Neural progenitor cell (in vitro differentiated cells): ENCODE measurements around the gene EPX. TPM values are rescaled to one million over a fixed set of nuclear protein-coding genes. Genes with fewer than 3 reads are reported as not detected.

ENCODE experiments used
- DNase-seq: peaks from one replicate; pipeline ENCODE4 v3.0.0-alpha.2; 2016; ENCODE audit warnings: low spot score
- H2AFZ ChIP-seq: fragments of 200-600 bp; sonication (generic); replicated peaks from 2 replicates; pipeline ENCODE4 v1.6.1; 2016; ENCODE audit warnings: antibody characterized with exemption
- H3F3A ChIP-seq: fragments of 200-600 bp; sonication (generic); 2 replicates; pipeline ENCODE4 v1.6.1; 2016; ENCODE audit warnings: antibody characterized with exemption, low read depth
- H3K27ac ChIP-seq: fragments of 200-600 bp; sonication (generic); 2 replicates; pipeline ENCODE4 v1.5.1; 2016; ENCODE audit warnings: mild to moderate bottlenecking
- H3K27me3 ChIP-seq: fragments of 200-600 bp; sonication (generic); 2 replicates; pipeline ENCODE4 v1.6.1; 2016; ENCODE audit warnings: mild to moderate bottlenecking, moderate library complexity
- H3K36me3 ChIP-seq: fragments of 200-600 bp; sonication (generic); 2 replicates; pipeline ENCODE4 v1.5.1; 2016
- H3K4me1 ChIP-seq: fragments of 200-600 bp; sonication (generic); 2 replicates; pipeline ENCODE4 v1.6.1; 2016; ENCODE audit warnings: mixed run types
- H3K4me2 ChIP-seq: fragments of 200-600 bp; sonication (generic); 2 replicates; pipeline ENCODE4 v1.6.1; 2016
- H3K4me3 ChIP-seq: fragments of 200-600 bp; sonication (generic); 2 replicates; pipeline ENCODE4 v1.5.1; 2016
- H3K79me2 ChIP-seq: fragments of 200-600 bp; sonication (generic); 2 replicates; pipeline ENCODE4 v1.6.1; 2016; ENCODE audit warnings: low read depth
- H3K9ac ChIP-seq: fragments of 200-600 bp; sonication (generic); 2 replicates; pipeline ENCODE4 v1.6.1; 2016
- H3K9me3 ChIP-seq: fragments of 200-600 bp; sonication (generic); 2 replicates; pipeline ENCODE4 v1.5.1; 2016; ENCODE audit warnings: low read depth
- H4K20me1 ChIP-seq: fragments of 200-600 bp; sonication (generic); 2 replicates; pipeline ENCODE4 v1.6.1; 2016; ENCODE audit warnings: low read depth
- H3K27ac Mint-ChIP-seq: 3 replicates; pipeline ENCODE4 v1.8.0; 2021; ENCODE audit warnings: mixed read lengths
- H3K27me3 Mint-ChIP-seq: 2 replicates; pipeline ENCODE4 v1.8.0; 2022; ENCODE audit warnings: low read depth, mild to moderate bottlenecking, inconsistent platforms, moderate library complexity, mixed read lengths; ENCODE audit not compliant: insufficient read depth
- H3K36me3 Mint-ChIP-seq: 3 replicates; pipeline ENCODE4 v1.8.0; 2021; ENCODE audit warnings: mixed read lengths
- H3K4me1 Mint-ChIP-seq: 3 replicates; pipeline ENCODE4 v1.8.0; 2021; ENCODE audit warnings: mixed read lengths
- H3K4me3 Mint-ChIP-seq: 3 replicates; pipeline ENCODE4 v1.8.0; 2021; ENCODE audit warnings: mild to moderate bottlenecking, moderate library complexity, mixed read lengths
- H3K9me3 Mint-ChIP-seq: 3 replicates; pipeline ENCODE4 v1.8.0; 2020; ENCODE audit warnings: mixed read lengths
- CTCF ChIP-seq: fragments of 200-600 bp; sonication (generic); IDR thresholded peaks from 2 replicates; pipeline ENCODE4 v1.5.1; 2017; ENCODE audit warnings: antibody characterized with exemption, mild to moderate bottlenecking
- EZH2 ChIP-seq: fragments of 200-600 bp; sonication (generic); IDR thresholded peaks from 2 replicates; pipeline ENCODE4 v1.6.1; 2017; ENCODE audit warnings: antibody characterized with exemption, mild to moderate bottlenecking, moderate library complexity
- EZH2phosphoT487 ChIP-seq: fragments of 200-600 bp; sonication (generic); IDR thresholded peaks from 2 replicates; pipeline ENCODE4 v1.6.1; 2017; ENCODE audit warnings: antibody characterized with exemption
- total RNA-seq: library from RNA; depleted of rRNA; stranded (reverse); fragments of >200 nt; gene quantifications from 2 replicates; pipeline ENCODE4 v1.2.3, GENCODE V29; 2015; ENCODE audit warnings: low replicate concordance

The EPX gene
- total RNA-seq, 1 donor from 2014 or later, result not detected

- H4K20me1 ChIP-seq, result no peaks in the 10 kb centered on the region
- H2AFZ ChIP-seq, result no peak overlapping the region
- no peaks in the 10 kb centered on the region for H3K79me2 ChIP-seq
- H3K27me3 Mint-ChIP-seq, result peaks cover 3% of the 10 kb centered on the region
- H3K4me1 ChIP-seq, result no peaks in the 10 kb centered on the region
- H3K4me3 ChIP-seq, result no peak overlapping the region
- H3K4me2 ChIP-seq, result no peak overlapping the region
- H3F3A ChIP-seq, result peaks cover 6% of the 10 kb centered on the region
- H3K36me3 ChIP-seq, result no peaks in the 10 kb centered on the region
- DNase-seq, result no peak
- TF ChIP-seq EZH2 (no peak), CTCF (no peak), EZH2phosphoT487 (no peak)
- H3K27ac Mint-ChIP-seq, result no peak overlapping the region
- peaks cover 11% of the 10 kb centered on the region for H3K4me1 Mint-ChIP-seq
- H3K4me3 Mint-ChIP-seq, result peak overlapping the region; percentile 70
- no peak overlapping the region for H3K27ac ChIP-seq
- no peaks in the 10 kb centered on the region for H3K9me3 Mint-ChIP-seq
- H3K9ac ChIP-seq, result no peak overlapping the region
- peaks cover 5% of the 10 kb centered on the region for H3K36me3 Mint-ChIP-seq
- H3K9me3 ChIP-seq, result no peaks in the 10 kb centered on the region
- peaks cover 15% of the 10 kb centered on the region for H3K27me3 ChIP-seq
These were observed 25.2 kb downstream of the EPX start for GRCh38 chr17:58217766-58218165.

GRCh38 chr17:58219007-58219788 is 26.7 kb downstream of the EPX start, which contains the start of gene MKS1:
Gene MKS1, minus strand, starts transcription at chr17:58219255. Its CDS starts 25 bp downstream, at chr17:58219230.
- peak within 1 kb of the TSS; percentile 94 for H2AFZ ChIP-seq
- peaks cover 11% of the 10 kb centered on the region for H3K4me1 Mint-ChIP-seq
- H3K36me3 ChIP-seq, result no peaks in the 10 kb centered on the region
- no peaks in the 10 kb centered on the region for H3K9me3 ChIP-seq
- peak within 1 kb of the TSS; percentile 14 for H3K9ac ChIP-seq
- H3K27ac Mint-ChIP-seq, result peak within 1 kb of the TSS; percentile 91
- DNase-seq, result peak; percentile 98
- peak within 1 kb of the TSS; percentile 78 for H3K4me3 ChIP-seq
- no peak within 1 kb of the TSS for H3K27ac ChIP-seq
- H3K4me2 ChIP-seq, result peak within 1 kb of the TSS; percentile 100
- H3K27me3 ChIP-seq, result peaks cover 22% of the 10 kb centered on the region
- H3K79me2 ChIP-seq, result no peaks in the 10 kb centered on the region
- no peaks in the 10 kb centered on the region for H3K36me3 Mint-ChIP-seq
- TF ChIP-seq EZH2phosphoT487 (no peak), CTCF (peak; percentile 57), EZH2 (peak; percentile 58)
- H3K9me3 Mint-ChIP-seq, result no peaks in the 10 kb centered on the region
- H3K4me1 ChIP-seq, result no peaks in the 10 kb centered on the region
- peak within 1 kb of the TSS; percentile 92 for H3K4me3 Mint-ChIP-seq
- no peaks in the 10 kb centered on the region for H4K20me1 ChIP-seq
- H3F3A ChIP-seq, result peaks cover 6% of the 10 kb centered on the region
- H3K27me3 Mint-ChIP-seq, result peaks cover 3% of the 10 kb centered on the region

GRCh38 chr17:58219789-58220183 is 27.3 kb downstream of the EPX start:
- no peak for DNase-seq
- H3K79me2 ChIP-seq, result no peaks in the 10 kb centered on the region
- H2AFZ ChIP-seq, result peak overlapping the region; percentile 94
- H3K9ac ChIP-seq, result no peak overlapping the region
- Mint-ChIP-seq H3K9me3 (no peaks in the 10 kb centered on the region), H3K4me3 (peak overlapping the region; percentile 92), H3K27ac (peak overlapping the region; percentile 84), H3K36me3 (no peaks in the 10 kb centered on the region), H3K27me3 (peaks cover 3% of the 10 kb centered on the region), H3K4me1 (peaks cover 11% of the 10 kb centered on the region)
- H3K4me3 ChIP-seq, result peak overlapping the region; percentile 78
- TF ChIP-seq CTCF (no peak), EZH2 (no peak), EZH2phosphoT487 (no peak)
- H3K4me2 ChIP-seq, result peak overlapping the region; percentile 100
- H3K27me3 ChIP-seq, result peaks cover 22% of the 10 kb centered on the region
- H4K20me1 ChIP-seq, result no peaks in the 10 kb centered on the region
- no peaks in the 10 kb centered on the region for H3K4me1 ChIP-seq
- no peaks in the 10 kb centered on the region for H3K9me3 ChIP-seq
- no peak overlapping the region for H3K27ac ChIP-seq
- no peaks in the 10 kb centered on the region for H3K36me3 ChIP-seq
- H3F3A ChIP-seq, result peaks cover 6% of the 10 kb centered on the region
